ENCODE results near the gene PITX3. TPM values are rescaled to one million over a fixed set of nuclear protein-coding genes. Genes with fewer than 3 reads are reported as not detected.
A peak's percentile ranks its signal among the peaks of the same experiment; 100 is the strongest.

Gene PITX3
- total RNA-seq, 2 experiments from 2014 or later: 0.66 to 0.81 TPM

DNA sequence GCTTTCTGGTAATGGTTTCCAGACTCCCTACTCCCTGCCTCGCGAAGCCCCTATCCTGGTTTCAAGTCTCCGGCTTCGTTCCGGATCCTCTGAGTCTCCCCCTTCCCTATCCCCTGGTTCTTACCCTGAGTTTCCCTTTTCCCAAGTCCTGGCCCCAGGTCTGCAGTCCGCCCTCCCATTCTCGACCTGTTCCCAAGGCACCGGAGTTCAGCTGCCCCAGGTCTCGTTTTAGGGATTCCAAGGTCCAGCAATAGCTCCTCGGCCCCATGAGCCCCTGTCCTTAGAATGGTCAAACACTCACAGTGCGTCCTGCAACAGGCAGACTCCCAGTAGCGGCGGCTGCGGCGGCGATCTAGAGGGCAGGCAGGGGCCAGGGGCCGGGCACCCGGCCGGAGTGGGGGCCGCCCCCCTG is 274 bp downstream of the PITX3 start:
- ChIA-PET CTCF (interaction anchor here (0.6 to 16.9 kb wide), 4 partner anchors 10 to 112 kb away, joined by 3 to 833 read pairs (median 24); partner anchors contain the start of gene ELOVL3), POLR2A (interaction anchor here (0.6 to 1.3 kb wide), 2 partner anchors 10 to 370 kb away, joined by 3 to 6 read pairs; no protein-coding TSS in a partner anchor)
- DNase-seq: no peak
- Mint-ChIP-seq H3K9me3 (ENCODE audit: low read depth) (no peaks in the 10 kb centered on the region), H3K4me1 (peaks cover 19% of the 10 kb centered on the region), H3K27ac (no peak overlapping the region), H3K36me3 (ENCODE audit: low read depth) (no peaks in the 10 kb centered on the region), H3K27me3 (peaks cover 32% of the 10 kb centered on the region), H3K4me3 (peak overlapping the region; percentile 71)
- ATAC-seq: no peak
- intact Hi-C loops (cut with DNase I, micrococcal nuclease): loop anchor here in 1 of 2 experiments (1.0 to 10.0 kb wide), 3 partner anchors 154 to 1124 kb away; partner anchors contain the start of genes NFKB2 and TAF5

GRCh38 chr10:102240467-102241031 is 763 bp downstream of the PITX3 start:
- no peaks in the 10 kb centered on the region for H3K36me3 Mint-ChIP-seq (ENCODE audit: low read depth)
- peaks cover 34% of the 10 kb centered on the region for H3K27me3 Mint-ChIP-seq
- H3K27ac Mint-ChIP-seq: no peak overlapping the region
- peaks cover 19% of the 10 kb centered on the region for H3K4me1 Mint-ChIP-seq
- intact Hi-C loops (cut with DNase I, micrococcal nuclease): loop anchor here in 1 of 2 experiments (1.0 to 10.0 kb wide), 3 partner anchors 155 to 1124 kb away; partner anchors contain the start of genes NFKB2 and TAF5
- DNase-seq (no peak), ATAC-seq (no peak)
- H3K9me3 Mint-ChIP-seq (ENCODE audit: low read depth): no peaks in the 10 kb centered on the region
- CTCF ChIA-PET: interaction anchor here (0.7 to 16.9 kb wide), 7 partner anchors 9 to 228 kb away, joined by 3 to 833 read pairs (median 6); partner anchors contain the start of gene ELOVL3
- peak overlapping the region; percentile 71 for H3K4me3 Mint-ChIP-seq
- POLR2A ChIA-PET: interaction anchor here (1.3 kb wide), 1 partner anchor 9 kb away, joined by 6 read pairs; no protein-coding TSS in a partner anchor

DNA sequence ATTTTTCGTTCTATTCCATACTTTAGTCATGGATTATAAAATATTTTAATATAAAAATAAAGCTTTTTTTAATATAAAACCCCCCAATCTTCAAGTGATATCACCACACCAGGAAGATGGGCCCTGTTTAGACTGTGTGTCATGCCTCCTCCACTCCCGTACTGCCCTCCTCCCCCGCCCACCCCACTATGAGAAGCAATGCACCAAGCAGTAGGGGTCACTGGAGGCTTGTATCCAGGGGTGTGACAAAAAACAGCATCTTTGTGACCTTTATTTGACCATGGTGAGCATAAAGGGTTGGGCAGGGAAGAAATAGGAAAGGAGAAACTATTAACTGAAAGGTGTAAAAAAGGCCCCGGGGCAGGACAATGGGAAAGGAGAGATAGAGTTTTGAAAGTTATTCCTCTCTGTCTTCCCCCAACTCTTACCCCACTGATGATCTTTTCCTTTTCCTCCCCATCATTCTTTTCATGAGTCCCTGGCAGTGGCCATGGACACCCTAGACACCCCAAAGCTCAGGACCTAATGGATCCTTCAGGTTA is 3.5 kb downstream of the PITX3 start:
- ChIA-PET CTCF (interaction anchor here (0.8 to 16.9 kb wide), 7 partner anchors 7 to 241 kb away, joined by 3 to 833 read pairs (median 3); partner anchors contain the start of gene PPRC1), POLR2A (interaction anchor here (0.6 kb wide), 1 partner anchor 17 kb away, joined by 3 read pairs; no protein-coding TSS in a partner anchor)
- peaks cover 36% of the 10 kb centered on the region for H3K27me3 Mint-ChIP-seq
- no peak overlapping the region for H3K27ac Mint-ChIP-seq
- no peaks in the 10 kb centered on the region for H3K9me3 Mint-ChIP-seq (ENCODE audit: low read depth)
- no peak for ATAC-seq
- no peak for DNase-seq
- H3K36me3 Mint-ChIP-seq (ENCODE audit: low read depth): no peaks in the 10 kb centered on the region
- no peak overlapping the region for H3K4me3 Mint-ChIP-seq
- intact Hi-C loops (cut with DNase I, micrococcal nuclease): no loop called here
- peaks cover 11% of the 10 kb centered on the region for H3K4me1 Mint-ChIP-seq

- no peak overlapping the region for H3K27ac Mint-ChIP-seq
- H3K4me3 Mint-ChIP-seq: no peak overlapping the region
- no peak for DNase-seq
- peaks cover 32% of the 10 kb centered on the region for H3K27me3 Mint-ChIP-seq
- no peaks in the 10 kb centered on the region for H3K9me3 Mint-ChIP-seq (ENCODE audit: low read depth)
- no peak for ATAC-seq
- H3K36me3 Mint-ChIP-seq (ENCODE audit: low read depth): no peaks in the 10 kb centered on the region
- H3K4me1 Mint-ChIP-seq: peaks cover 8% of the 10 kb centered on the region
- intact Hi-C loops (cut with DNase I, micrococcal nuclease): no loop called here
- CTCF ChIA-PET: interaction anchor here (0.7 to 16.9 kb wide), 4 partner anchors 9 to 117 kb away, joined by 3 to 833 read pairs (median 4); partner anchors contain the start of gene GBF1
- POLR2A ChIA-PET: no interaction called here
Measured at GRCh38 chr10:102236006-102236405, 5.3 kb downstream of the PITX3 start.

- no peak for DNase-seq
- POLR2A ChIA-PET: no interaction called here
- peaks cover 7% of the 10 kb centered on the region for H3K4me1 Mint-ChIP-seq
- H3K36me3 Mint-ChIP-seq (ENCODE audit: low read depth): no peaks in the 10 kb centered on the region
- no peak overlapping the region for H3K27ac Mint-ChIP-seq
- intact Hi-C loops (cut with DNase I, micrococcal nuclease): no loop called here
- peaks cover 30% of the 10 kb centered on the region for H3K27me3 Mint-ChIP-seq
- ATAC-seq: no peak
- H3K4me3 Mint-ChIP-seq: no peak overlapping the region
- CTCF ChIA-PET: interaction anchor here (0.7 to 16.9 kb wide), 4 partner anchors 10 to 158 kb away, joined by 3 to 833 read pairs (median 4); partner anchors contain the start of gene GBF1
- H3K9me3 Mint-ChIP-seq (ENCODE audit: low read depth): no peaks in the 10 kb centered on the region
Measured at GRCh38 chr10:102235598-102235920, 5.8 kb downstream of the PITX3 start.

DNA sequence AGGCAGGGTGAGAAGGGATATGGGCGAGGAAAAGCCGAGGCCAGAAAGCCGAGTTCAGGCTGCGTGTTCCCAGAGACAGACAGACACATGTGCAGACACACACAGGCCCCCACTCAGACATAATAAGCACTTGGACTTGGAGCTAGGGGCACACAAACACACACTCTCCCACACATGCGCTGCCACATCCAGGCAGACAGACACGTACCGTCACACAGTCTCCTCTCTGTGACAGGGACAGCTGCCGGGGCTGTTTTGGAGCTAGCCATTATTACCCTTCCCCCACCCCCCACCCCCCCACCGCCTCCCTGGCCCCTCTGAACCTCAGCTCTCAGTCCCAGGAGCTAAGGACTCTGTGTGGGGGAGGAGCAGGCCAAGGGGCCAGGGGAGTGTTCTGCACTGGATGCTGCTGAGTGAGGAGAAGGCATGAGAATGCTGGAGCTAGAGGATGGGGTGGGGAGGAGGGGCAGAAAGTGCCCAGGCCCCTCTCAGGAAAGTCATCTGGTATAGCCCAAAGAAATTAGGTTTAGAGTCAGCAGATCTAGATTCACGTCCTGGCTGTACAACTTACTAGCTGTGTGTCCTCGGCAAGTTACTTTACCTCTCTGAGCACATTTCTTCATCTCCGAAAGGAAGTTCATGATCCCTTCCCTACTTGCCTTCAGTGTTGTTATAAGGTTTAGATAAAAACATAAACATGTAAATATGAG is 6.3 kb downstream of the PITX3 start:
- intact Hi-C loops (cut with DNase I, micrococcal nuclease): loop anchor here in 1 of 2 experiments (5.0 kb wide), 1 partner anchor 347 kb away; no protein-coding TSS in a partner anchor
- CTCF ChIA-PET: interaction anchor here (1.1 to 16.9 kb wide), 6 partner anchors 10 to 349 kb away, joined by 3 to 833 read pairs (median 4); partner anchors contain the start of gene GBF1
- Mint-ChIP-seq H3K4me3 (no peak overlapping the region), H3K4me1 (peaks cover 8% of the 10 kb centered on the region), H3K27me3 (peaks cover 27% of the 10 kb centered on the region), H3K27ac (no peak overlapping the region), H3K36me3 (ENCODE audit: low read depth) (no peaks in the 10 kb centered on the region), H3K9me3 (ENCODE audit: low read depth) (no peaks in the 10 kb centered on the region)
- POLR2A ChIA-PET: no interaction called here
- DNase-seq (no peak), ATAC-seq (no peak)

GRCh38 chr10:102233997-102234396 is 7.3 kb downstream of the PITX3 start:
- no peaks in the 10 kb centered on the region for H3K36me3 Mint-ChIP-seq (ENCODE audit: low read depth)
- DNase-seq: no peak
- peaks cover 13% of the 10 kb centered on the region for H3K4me1 Mint-ChIP-seq
- no peak overlapping the region for H3K27ac Mint-ChIP-seq
- ChIA-PET CTCF (interaction anchor here (1.1 to 16.9 kb wide), 3 partner anchors 14 to 350 kb away, joined by 3 to 833 read pairs (median 3); no protein-coding TSS in a partner anchor), POLR2A (no interaction called here)
- H3K9me3 Mint-ChIP-seq (ENCODE audit: low read depth): no peaks in the 10 kb centered on the region
- peaks cover 27% of the 10 kb centered on the region for H3K27me3 Mint-ChIP-seq
- intact Hi-C loops (cut with DNase I, micrococcal nuclease): loop anchor here in 1 of 2 experiments (5.0 kb wide), 1 partner anchor 348 kb away; no protein-coding TSS in a partner anchor
- no peak for ATAC-seq
- H3K4me3 Mint-ChIP-seq: no peak overlapping the region

GRCh38 chr10:102231357-102232318 is 9.7 kb downstream of the PITX3 start:
- Mint-ChIP-seq H3K36me3 (ENCODE audit: low read depth) (no peaks in the 10 kb centered on the region), H3K27ac (no peak overlapping the region), H3K27me3 (peaks cover 43% of the 10 kb centered on the region), H3K9me3 (ENCODE audit: low read depth) (no peaks in the 10 kb centered on the region), H3K4me1 (peaks cover 17% of the 10 kb centered on the region), H3K4me3 (peak overlapping the region; percentile 63)
- intact Hi-C loops (cut with DNase I, micrococcal nuclease): loop anchor here (1.0 to 5.0 kb wide), 6 partner anchors 79 to 351 kb away; partner anchors contain the start of genes NFKB2 (in 1 of the 2) and NOLC1 (in 1 of the 2)
- DNase-seq (peak; percentile 89), ATAC-seq (peak; percentile 78)
- POLR2A ChIA-PET: interaction anchor here (0.6 to 3.7 kb wide), 11 partner anchors 9 to 178 kb away, joined by 3 to 23 read pairs (median 3); partner anchors contain the start of genes GBF1 and PITX3
- CTCF ChIA-PET: interaction anchor here (0.6 to 16.9 kb wide), 58 partner anchors 8 to 442 kb away, joined by 3 to 833 read pairs (median 4); partner anchors contain the start of genes ACTR1A, GBF1, NFKB2 and PITX3

DNA sequence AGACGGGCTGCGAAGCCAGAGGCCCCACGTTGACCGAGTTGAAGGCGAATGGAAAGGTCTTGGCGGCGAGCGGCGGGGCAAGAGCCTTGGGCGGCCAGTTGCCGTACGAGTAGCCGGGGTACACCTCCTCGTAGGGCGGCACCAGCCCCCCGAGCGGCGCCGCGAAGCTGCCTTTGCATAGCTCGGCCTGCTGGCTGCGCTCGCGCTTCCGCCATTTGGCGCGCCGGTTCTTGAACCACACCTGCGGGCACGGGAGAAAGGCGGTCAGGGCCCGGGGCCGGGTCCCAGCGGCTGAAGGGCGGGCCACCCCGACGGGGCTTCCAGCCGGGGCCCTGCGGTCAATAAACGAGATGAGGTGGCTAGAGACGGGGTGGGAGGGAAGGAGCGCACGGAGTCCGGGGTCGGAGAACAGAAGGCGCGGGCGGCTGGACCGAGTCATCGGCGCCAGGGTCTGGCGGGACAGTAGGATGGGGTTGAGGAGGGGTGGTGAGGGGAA is 10.4 kb downstream of the PITX3 start:
- DNase-seq (peak; percentile 77), ATAC-seq (peak; percentile 9)
- peaks cover 44% of the 10 kb centered on the region for H3K27me3 Mint-ChIP-seq
- peak overlapping the region; percentile 63 for H3K4me3 Mint-ChIP-seq
- H3K9me3 Mint-ChIP-seq (ENCODE audit: low read depth): no peaks in the 10 kb centered on the region
- no peaks in the 10 kb centered on the region for H3K36me3 Mint-ChIP-seq (ENCODE audit: low read depth)
- intact Hi-C loops (cut with DNase I, micrococcal nuclease): loop anchor here (1.0 to 5.0 kb wide), 6 partner anchors 79 to 351 kb away; partner anchors contain the start of genes NFKB2 (in 1 of the 2) and NOLC1 (in 1 of the 2)
- H3K27ac Mint-ChIP-seq: no peak overlapping the region
- POLR2A ChIA-PET: interaction anchor here (0.6 to 3.7 kb wide), 11 partner anchors 10 to 201 kb away, joined by 3 to 23 read pairs (median 4); partner anchors contain the start of genes CUEDC2, GBF1 and PITX3
- CTCF ChIA-PET: interaction anchor here (0.7 to 16.9 kb wide), 48 partner anchors 8 to 1517 kb away, joined by 3 to 833 read pairs (median 5); partner anchors contain the start of genes ACTR1A, C10orf95, FBXL15 and GBF1
- peaks cover 23% of the 10 kb centered on the region for H3K4me1 Mint-ChIP-seq

Data from activated CD4-positive, alpha-beta T cell treated with anti-CD3 and anti-CD28 coated beads for 36 hours (primary cell).